Adipose tissue (tissue), 3 donors: ENCODE measurements around the gene CHCHD3. TPM values are rescaled to one million over a fixed set of nuclear protein-coding genes. Genes with fewer than 3 reads are reported as not detected.
"Not testable (repeated sequence)": the region's sequence is repeated elsewhere in the genome, so short reads cannot be mapped to it uniquely, and the experiment has no call there.

Experiments
- H3K27ac ChIP-seq: one replicate; pipeline ENCODE4 v1.5.1; 2013; ENCODE audit warnings: low read depth, low read length
- WGBS, 3 donors: extraction: QIAGEN DNeasy Blood & Tissue Kit; methylation state at CpG; one replicate each; pipeline ENCODE4 v1.1.7; 2013; 5-methylcytosine and 5-hydroxymethylcytosine counted together
- polyA plus RNA-seq, 3 donors: library from polyadenylated mRNA; stranded (reverse); fragments of 200-250 nt; gene quantifications; one replicate each; pipeline ENCODE4 v1.2.3, GENCODE V29; 2013
- donor health status: healthy with polysubstance abuse.
- donor health status: Bipolar disorder and iron deficiency.
- donor health status: healthy.

Gene CHCHD3
- polyA plus RNA-seq, 3 donors: 23.4 to 58.2 (median 42.8) TPM

GRCh38 chr7:132939495-132939894, 142.4 kb downstream of the CHCHD3 start:
- 86 to 92% (median 86%) methylated on average over 4 of the region's 4 CpGs for WGBS, 3 donors
- no peak overlapping the region for H3K27ac ChIP-seq

- no peak overlapping the region for H3K27ac ChIP-seq
Observed at GRCh38 chr7:132937286-132937685, 144.6 kb downstream of the CHCHD3 start.

- WGBS, 3 donors: 90 to 100% (median 97%) methylated on average over 1 of the region's 1 CpG
Observed at GRCh38 chr7:132935608-132936007, 146.3 kb downstream of the CHCHD3 start.

GRCh38 chr7:132934017-132934416, 147.9 kb downstream of the CHCHD3 start:
- WGBS, 3 donors: 94 to 98% (median 95%) methylated on average over 2 of the region's 2 CpGs
- H3K27ac ChIP-seq: no peak overlapping the region

More at GRCh38 chr7:132935608-132936007, 146.3 kb downstream of the CHCHD3 start:
- no peak overlapping the region for H3K27ac ChIP-seq

- no peak overlapping the region for H3K27ac ChIP-seq
- 61 to 85% (median 74%) methylated on average over 4 of the region's 4 CpGs for WGBS, 3 donors
Observed at GRCh38 chr7:132933072-132933458, 148.8 kb downstream of the CHCHD3 start.

GRCh38 chr7:132932296-132933071, 149.4 kb downstream of the CHCHD3 start:
- 87 to 91% (median 90%) methylated on average over 7 of the region's 7 CpGs for WGBS, 3 donors
- no peak overlapping the region for H3K27ac ChIP-seq

- 60 to 85% (median 83%) methylated on average over 4 of the region's 4 CpGs for WGBS, 3 donors
- H3K27ac ChIP-seq: no peak overlapping the region
Observed at GRCh38 chr7:132930881-132931280, 151.0 kb downstream of the CHCHD3 start.

GRCh38 chr7:132929944-132930343, 151.9 kb downstream of the CHCHD3 start:
- WGBS, 3 donors: 63 to 92% (median 69%) methylated on average over 5 of the region's 5 CpGs
- not testable (repeated sequence) for H3K27ac ChIP-seq

GRCh38 chr7:132919771-132920170, 162.1 kb downstream of the CHCHD3 start:
- no peak overlapping the region for H3K27ac ChIP-seq
- 89 to 97% (median 92%) methylated on average over 4 of the region's 4 CpGs for WGBS, 3 donors

- 90 to 94% (median 94%) methylated on average over 2 of the region's 2 CpGs for WGBS, 3 donors
- no peak overlapping the region for H3K27ac ChIP-seq
Observed at GRCh38 chr7:132915647-132916046, 166.2 kb downstream of the CHCHD3 start.

- H3K27ac ChIP-seq: no peak overlapping the region
- 89 to 94% (median 90%) methylated on average over 5 of the region's 5 CpGs for WGBS, 3 donors
Observed at GRCh38 chr7:132910657-132911056, 171.2 kb downstream of the CHCHD3 start.

GRCh38 chr7:132907380-132907940, 174.4 kb downstream of the CHCHD3 start:
- no peak overlapping the region for H3K27ac ChIP-seq
- WGBS, 3 donors: 87 to 98% (median 89%) methylated on average over 3 of the region's 3 CpGs

- no peak overlapping the region for H3K27ac ChIP-seq
- 67 to 84% (median 83%) methylated on average over 7 of the region's 7 CpGs for WGBS, 3 donors
Observed at GRCh38 chr7:132906193-132906835, 175.6 kb downstream of the CHCHD3 start.

- 94 to 97% (median 97%) methylated on average over 6 of the region's 6 CpGs for WGBS, 3 donors
- H3K27ac ChIP-seq: not testable (repeated sequence)
Observed at GRCh38 chr7:132905136-132905535, 176.8 kb downstream of the CHCHD3 start.

GRCh38 chr7:132904209-132904608, 177.7 kb downstream of the CHCHD3 start:
- H3K27ac ChIP-seq: no peak overlapping the region

- WGBS, 3 donors: 95 to 98% (median 96%) methylated on average over 3 of the region's 3 CpGs
- H3K27ac ChIP-seq: not testable (repeated sequence)
Observed at GRCh38 chr7:132902294-132902693, 179.6 kb downstream of the CHCHD3 start.

- no peak overlapping the region for H3K27ac ChIP-seq
- WGBS, 3 donors: 73 to 88% (median 83%) methylated on average over 4 of the region's 4 CpGs
Observed at GRCh38 chr7:132901241-132901640, 180.6 kb downstream of the CHCHD3 start.

- WGBS, 3 donors: 82 to 97% (median 96%) methylated on average over 4 of the region's 4 CpGs
- no peak overlapping the region for H3K27ac ChIP-seq
Observed at GRCh38 chr7:132899833-132900232, 182.1 kb downstream of the CHCHD3 start.

- WGBS, 3 donors: 98 to 99% (median 98%) methylated on average over 29 to 38 of the region's 38 CpGs
- H3K27ac ChIP-seq: not testable (repeated sequence)
Observed at GRCh38 chr7:132898641-132899175, 183.2 kb downstream of the CHCHD3 start.
